GM12878 (cell line): ENCODE measurements around the gene BAHD1. TPM values are rescaled to one million over a fixed set of nuclear protein-coding genes. Genes with fewer than 3 reads are reported as not detected.
A peak's percentile ranks its signal among the peaks of the same experiment; 100 is the strongest.

Experiments used
- ATAC-seq: fragments of 200-7000 bp; cut with Tn5 transposase; 3 replicates; pipeline ENCODE4 v1.9.1; 2020; ENCODE audit warnings: mild to moderate bottlenecking, moderate library complexity
- BruUV-seq: library from RNA; stranded (reverse); fragments of 400-500 nt; replicated peaks from 2 replicates; lab custom pipeline; 2021; lab: Mats Ljungman, UMichigan
- CTCF ChIA-PET: fragments of 300-600 bp; sonication (Branson Sonifier 250); formaldehyde crosslinking; extraction: SDS; loops from one replicate; lab custom pipeline; 2021; ENCODE audit warnings: inconsistent platforms; lab: Yijun Ruan, JAX
- POLR2A ChIA-PET: fragments of 350-600 bp; formaldehyde crosslinking; extraction: SDS; loops from one replicate; lab custom pipeline; 2021; ENCODE audit warnings: inconsistent platforms; lab: Charles Lee
- RAD21 ChIA-PET: fragments of 300-600 bp; sonication (Branson Sonifier 250); formaldehyde crosslinking; loops from one replicate; lab custom pipeline; 2023; ENCODE audit warnings: antibody characterized with exemption; ENCODE audit not compliant: unreplicated experiment; lab: Charles Lee
- SMC1A ChIA-PET: fragments of 300-600 bp; sonication (Branson Sonifier 250); formaldehyde crosslinking; loops from one replicate; lab custom pipeline; 2023; ENCODE audit not compliant: unreplicated experiment, uncharacterized antibody; lab: Charles Lee
- DNase-seq: peaks from one replicate; pipeline ENCODE4 v3.0.0-alpha.2; 2011; ENCODE audit warnings: low read depth, low spot score
- FAIRE-seq: peaks from 3 replicates; lab custom pipeline; 2011; peaks lifted over from hg19 to GRCh38; lab: Jason Lieb, UNC
- H2AFZ ChIP-seq: 2 replicates; pipeline ENCODE4 v1.6.0; 2011; ENCODE audit warnings: low read depth, low read length, control low read depth; ENCODE audit not compliant: control insufficient read depth
- H3K27ac ChIP-seq: 2 replicates; pipeline ENCODE4 v1.5.1; 2011; ENCODE audit warnings: control low read depth; ENCODE audit not compliant: control insufficient read depth, insufficient read depth
- H3K27me3 ChIP-seq, 2 experiments: replicated peaks in 1 of 2; 2 replicates each; pipeline versions ENCODE4 v1.6.0 to v1.6.1; 2011; ENCODE audit warnings: low read length in 1 of 2; ENCODE audit not compliant: control insufficient read depth in 2 of 2, insufficient read depth in 2 of 2
- H3K36me3 ChIP-seq, 2 experiments: 2 replicates each; pipeline ENCODE4 v1.5.1; 2011; ENCODE audit warnings: low read length in 1 of 2; ENCODE audit not compliant: control insufficient read depth in 2 of 2, insufficient read depth in 2 of 2
- H3K4me1 ChIP-seq: 2 replicates; pipeline ENCODE4 v1.6.1; 2011; ENCODE audit warnings: mild to moderate bottlenecking, low read length, moderate library complexity, mixed read lengths; ENCODE audit not compliant: control insufficient read depth, insufficient read depth
- H3K4me2 ChIP-seq: 2 replicates; pipeline ENCODE4 v1.6.0; 2011; ENCODE audit warnings: control low read depth; ENCODE audit not compliant: control insufficient read depth, insufficient read depth
- H3K4me3 ChIP-seq: fragments of 200-600 bp; sonication (generic); 2 replicates; pipeline ENCODE4 v1.5.1; 2016
- H3K79me2 ChIP-seq: 2 replicates; pipeline ENCODE4 v1.6.0; 2011; ENCODE audit warnings: low read length; ENCODE audit not compliant: control insufficient read depth, insufficient read depth
- H3K9ac ChIP-seq: 2 replicates; pipeline ENCODE4 v1.8.0; 2011; ENCODE audit warnings: low read length, control low read depth, mixed read lengths; ENCODE audit not compliant: control insufficient read depth, insufficient read depth
- H3K9me3 ChIP-seq: replicated peaks from 3 replicates; pipeline ENCODE4 v1.5.1; 2011; ENCODE audit warnings: mild to moderate bottlenecking, low read length; ENCODE audit not compliant: control insufficient read depth, insufficient read depth
- H4K20me1 ChIP-seq: 2 replicates; pipeline ENCODE4 v1.6.0; 2011; ENCODE audit not compliant: control insufficient read depth, insufficient read depth
- BHLHE40 ChIP-seq, 2 experiments: fragments of 450-650 bp in 1 of 2; IDR thresholded peaks; 2 replicates each; pipeline ENCODE4 v1.6.1; 2011 to 2017; ENCODE audit warnings: low read depth in 2 of 2, borderline replicate concordance in 1 of 2, improper control_type of control experiment in 1 of 2, low read length in 1 of 2, mild to moderate bottlenecking in 1 of 2
- BMI1 ChIP-seq: fragments of 450-650 bp; IDR thresholded peaks from 2 replicates; pipeline ENCODE4 v1.6.1; 2016; ENCODE audit warnings: mild to moderate bottlenecking, moderate library complexity, borderline replicate concordance
- CEBPB ChIP-seq, 2 experiments: fragments of 150-350 bp in 1 of 2; IDR thresholded peaks; 2 replicates each; pipeline ENCODE4 v1.6.1; 2012 to 2014; ENCODE audit warnings: low read depth in 2 of 2, low read length in 2 of 2, borderline replicate concordance in 1 of 2, inconsistent platforms in 1 of 2
- E4F1 ChIP-seq: fragments of 450-650 bp; IDR thresholded peaks from 2 replicates; pipeline ENCODE4 v1.6.1; 2018; ENCODE audit warnings: borderline replicate concordance, mild to moderate bottlenecking; ENCODE audit not compliant: partially characterized antibody
- EED ChIP-seq: sonication (generic); IDR thresholded peaks from 2 replicates; pipeline ENCODE4 v1.6.1; 2016; ENCODE audit warnings: antibody characterized with exemption, low read depth
- ETV6 ChIP-seq, 2 experiments: fragments of 450-650 bp in 1 of 2; IDR thresholded peaks in 1 of 2; conservative IDR thresholded peaks in 1 of 2; 2 replicates each; pipeline ENCODE4 v1.6.1; 2014; ENCODE audit warnings: antibody characterized with exemption in 1 of 2, borderline replicate concordance in 1 of 2, low read depth in 1 of 2, mild to moderate bottlenecking in 1 of 2, moderate library complexity in 1 of 2
- FOXK2 ChIP-seq: fragments of 450-650 bp; IDR thresholded peaks from 2 replicates; pipeline ENCODE4 v1.6.1; 2017; ENCODE audit warnings: mild to moderate bottlenecking, moderate library complexity
- MEF2B ChIP-seq: fragments of 450-650 bp; IDR thresholded peaks from 2 replicates; pipeline ENCODE4 v1.6.1; 2018; ENCODE audit warnings: mild to moderate bottlenecking, moderate library complexity; ENCODE audit not compliant: partially characterized antibody, poor library complexity, severe bottlenecking
- PKNOX1 ChIP-seq: fragments of 450-650 bp; IDR thresholded peaks from 2 replicates; pipeline ENCODE4 v1.6.1; 2016; ENCODE audit warnings: mild to moderate bottlenecking
- RAD21 ChIP-seq: IDR thresholded peaks from 2 replicates; pipeline ENCODE4 v1.6.1; 2011; ENCODE audit warnings: mild to moderate bottlenecking, low read depth, low read length, moderate library complexity; ENCODE audit not compliant: insufficient read depth
- SKIL ChIP-seq: fragments of 450-650 bp; IDR thresholded peaks from 2 replicates; pipeline ENCODE4 v1.6.1; 2017; ENCODE audit warnings: mild to moderate bottlenecking, low read depth, inconsistent platforms; ENCODE audit not compliant: poor library complexity, severe bottlenecking
- ZBTB4 ChIP-seq: fragments of 450-650 bp; formaldehyde crosslinking; IDR thresholded peaks from 2 replicates; pipeline ENCODE4 v1.4.0; 2022; ENCODE audit warnings: mild to moderate bottlenecking, moderate library complexity
- WGBS: methylation state at CpG from one replicate; pipeline ENCODE4 v1.1.6; 2016; ENCODE audit warnings: low lambda C conversion rate; ENCODE audit not compliant: insufficient replicate concordance, insufficient coverage; ENCODE audit errors: missing lambda C conversion rate; 5-methylcytosine and 5-hydroxymethylcytosine counted together
- in situ Hi-C: fragments of 300-500 bp; cut with MboI; formaldehyde crosslinking; loops from 9 replicates; pipeline ENCODE4 v1.14.3; 2018; ENCODE audit warnings: mixed read lengths
- intact Hi-C: fragments of 100-400 bp; cut with micrococcal nuclease; formaldehyde crosslinking; loops from one replicate; pipeline ENCODE4 v1.14.2; 2022; ENCODE audit not compliant: unreplicated experiment
- polyA plus RNA-seq, 11 experiments: library from polyadenylated mRNA; depleted of rRNA in 4 of 11; unstranded in 6 of 11; stranded (reverse) in 5 of 11; fragments of >200 nt; fragmentation: Nextera tagmentation in 4 of 11; fragmentation: Illumina TruSeq in 1 of 11; extraction: Ambion mirVana in 4 of 11; extraction: Trizol in 1 of 11; gene quantifications; 1 replicate in 1 of 11; 2 replicates in 10 of 11; pipeline versions ENCODE4 v1.2.1 to v1.2.3, GENCODE V29; 2011 to 2016; ENCODE audit warnings: inconsistent platforms in 2 of 11, missing spikeins in 2 of 11, low read depth in 1 of 11
- total RNA-seq, 4 experiments: library from RNA; depleted of rRNA in 3 of 4; stranded (reverse); fragments of >200 nt in 3 of 4; fragmentation: Illumina TruSeq in 1 of 4; extraction: Trizol in 1 of 4; gene quantifications; 2 replicates each; pipeline versions ENCODE4 v1.2.1 to v1.2.3, GENCODE V29; 2013 to 2021

BAHD1 gene
- total and polyA plus RNA-seq, 10 of the 15 experiments (the other 5 are each of a cell fraction or from before 2014, with no cell fraction given): 0.21 to 21.8 (median 5.8) TPM

GRCh38 chr15:40398413-40398873 is 42.3 kb upstream of the BAHD1 start:
- H3K9me3 ChIP-seq: no peaks in the 10 kb centered on the region
- intact Hi-C loops (no loop called here), in situ Hi-C loops (no loop called here)
- DNase-seq: peak; percentile 58
- H3K4me2 ChIP-seq: peak overlapping the region; percentile 57
- H2AFZ ChIP-seq: no peak overlapping the region
- POLR2A ChIA-PET: interaction anchor here (0.7 to 2.4 kb wide), 6 partner anchors 9 to 15 kb away, joined by 3 to 8 read pairs (median 6); partner anchors contain the start of gene KNSTRN
- WGBS: 0% methylated on average over 4 of the region's 4 CpGs
- H3K36me3 ChIP-seq: no peaks in the 10 kb centered on the region; a peak in 1 of 4 replicates
- H4K20me1 ChIP-seq: no peaks in the 10 kb centered on the region
- H3K4me1 ChIP-seq: no peaks in the 10 kb centered on the region
- H3K27ac ChIP-seq: no peak overlapping the region
- peak; percentile 93 for ATAC-seq
- 0 out of 2 replicates have a peak overlapping the region, but pooled peaks have one; percentile 26 for H3K4me3 ChIP-seq
- CTCF ChIA-PET: interaction anchor here (0.6 to 1.9 kb wide), 16 partner anchors 9 to 679 kb away, joined by 3 to 12 read pairs (median 4); partner anchors contain the start of gene KNSTRN
- H3K27me3 ChIP-seq: no peaks in the 10 kb centered on the region
- RAD21 ChIA-PET: interaction anchor here (1.4 to 2.1 kb wide), 3 partner anchors 9 to 42 kb away, joined by 3 to 15 read pairs (median 4); partner anchors contain the start of gene BAHD1
- H3K79me2 ChIP-seq: no peaks in the 10 kb centered on the region
- SMC1A ChIA-PET: interaction anchor here (0.8 to 2.0 kb wide), 8 partner anchors 9 to 296 kb away, joined by 3 to 29 read pairs (median 4); no protein-coding TSS in a partner anchor
- FAIRE-seq: no peak
- no TSS peak for BruUV-seq
- no peak overlapping the region for H3K9ac ChIP-seq
- TF ChIP-seq CEBPB (IDR thresholded peaks at IDR 0.05; ENCODE audit: borderline replicate concordance in 1 of 2, low read depth in 2 of 2, low read length in 2 of 2) (no peak), BMI1 (no peak), RAD21 (no peak), FOXK2 (no peak), EED (peak; percentile 47; the same call in 1 of the 2 replicates), ETV6 (conservative IDR thresholded peaks at IDR 0.05 in 1 of 2, IDR thresholded peaks at IDR 0.05 in 1 of 2; ENCODE audit: borderline replicate concordance in 1 of 2, low read depth in 1 of 2) (peak in 1 of 2 experiments; percentile 83; a peak in 2 of 4 replicates), SKIL (no peak), MEF2B (no peak), BHLHE40 (IDR thresholded peaks at IDR 0.05; ENCODE audit: borderline replicate concordance in 1 of 2, low read depth in 2 of 2, low read length in 1 of 2) (no peak), PKNOX1 (no peak), ZBTB4 (CRISPR knock-in tag) (no peak), E4F1 (no peak)
